ENCODE data around the gene TFPI2. TPM values are rescaled to one million over a fixed set of nuclear protein-coding genes. Genes with fewer than 3 reads are reported as not detected.

Gene TFPI2, protein sequence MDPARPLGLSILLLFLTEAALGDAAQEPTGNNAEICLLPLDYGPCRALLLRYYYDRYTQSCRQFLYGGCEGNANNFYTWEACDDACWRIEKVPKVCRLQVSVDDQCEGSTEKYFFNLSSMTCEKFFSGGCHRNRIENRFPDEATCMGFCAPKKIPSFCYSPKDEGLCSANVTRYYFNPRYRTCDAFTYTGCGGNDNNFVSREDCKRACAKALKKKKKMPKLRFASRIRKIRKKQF
- 3.2 and 96.5 TPM in 2 replicates for total RNA-seq

DNA sequence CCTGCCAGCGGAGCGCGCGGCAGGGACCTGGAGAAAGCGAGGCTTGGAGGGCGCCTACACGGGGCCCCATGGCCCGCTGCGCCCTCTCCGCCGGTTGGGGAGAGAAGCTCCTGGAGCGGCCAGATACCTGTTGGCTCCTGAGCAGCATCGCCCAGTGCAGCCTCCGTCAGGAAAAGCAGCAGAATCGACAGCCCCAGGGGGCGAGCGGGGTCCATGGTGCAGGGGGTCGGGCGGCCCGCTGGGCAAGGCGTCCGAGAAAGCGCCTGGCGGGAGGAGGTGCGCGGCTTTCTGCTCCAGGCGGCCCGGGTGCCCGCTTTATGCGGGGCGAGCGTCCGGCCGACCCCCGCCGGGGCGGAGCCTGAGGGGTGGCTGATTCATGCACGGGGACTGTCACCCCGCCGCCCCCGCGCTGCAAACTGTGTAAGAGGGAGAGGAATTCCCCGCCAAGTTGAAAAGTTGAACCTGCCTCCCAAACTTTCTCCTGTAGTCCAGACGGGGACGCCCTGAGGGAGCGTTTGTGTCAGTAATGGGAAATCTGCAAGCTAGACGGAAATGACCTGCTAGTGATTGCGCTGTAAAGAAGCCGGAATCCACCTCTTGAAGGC, at the start of gene TFPI2:
TFPI2 (minus strand) TSS at position 290 of the 605 bp plus-strand sequence; CDS start at position 215, 75 bp downstream.

DNA sequence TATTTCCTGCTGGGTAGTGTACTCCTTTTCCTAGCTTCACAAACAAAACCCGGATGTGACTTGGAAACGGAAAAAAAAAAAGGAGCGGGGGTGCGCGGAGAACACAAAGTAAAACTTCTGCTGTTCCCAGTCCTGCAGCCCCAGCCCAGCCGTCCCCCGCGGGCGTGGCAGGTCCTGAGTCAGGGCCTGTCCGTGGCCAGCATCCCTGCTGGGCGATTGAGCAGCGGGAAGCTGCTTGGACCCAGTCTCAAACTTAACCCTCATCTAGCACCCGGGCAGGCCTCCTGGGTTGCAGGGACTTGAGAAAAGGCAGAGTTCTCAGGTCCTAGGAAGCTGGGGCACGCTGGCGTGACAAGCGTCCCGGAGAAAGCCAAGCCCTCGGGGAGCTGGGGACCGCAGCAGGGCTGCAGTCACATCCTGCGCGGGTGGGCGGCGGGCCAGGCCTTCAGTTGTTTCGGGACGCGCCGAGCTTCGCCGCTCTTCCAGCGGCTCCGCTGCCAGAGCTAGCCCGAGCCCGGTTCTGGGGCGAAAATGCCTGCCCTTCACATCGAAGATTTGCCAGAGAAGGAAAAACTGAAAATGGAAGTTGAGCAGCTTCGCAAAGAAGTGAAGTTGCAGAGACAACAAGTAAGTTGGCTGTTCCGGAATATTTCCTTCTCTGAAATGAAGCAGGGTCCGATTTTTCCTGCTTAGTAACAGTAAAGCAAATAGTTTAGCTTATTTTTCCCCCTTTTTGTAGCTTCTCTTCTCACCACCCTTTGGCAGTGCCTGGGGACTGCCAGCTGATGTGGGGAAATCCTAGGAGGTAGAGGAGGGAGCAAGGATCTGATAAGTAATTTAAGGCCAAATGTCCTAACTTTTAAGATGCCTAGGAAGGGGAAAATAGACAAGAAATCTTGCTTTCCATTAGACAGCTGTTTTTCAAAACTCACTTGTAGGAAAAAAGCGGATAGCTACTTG, 31.3 kb upstream of the TFPI2 start, which contains the start of gene GNG11:
GNG11 (plus strand) TSS at position 129 of the 960 bp plus-strand sequence; CDS start at position 532, 403 bp downstream.

DNA sequence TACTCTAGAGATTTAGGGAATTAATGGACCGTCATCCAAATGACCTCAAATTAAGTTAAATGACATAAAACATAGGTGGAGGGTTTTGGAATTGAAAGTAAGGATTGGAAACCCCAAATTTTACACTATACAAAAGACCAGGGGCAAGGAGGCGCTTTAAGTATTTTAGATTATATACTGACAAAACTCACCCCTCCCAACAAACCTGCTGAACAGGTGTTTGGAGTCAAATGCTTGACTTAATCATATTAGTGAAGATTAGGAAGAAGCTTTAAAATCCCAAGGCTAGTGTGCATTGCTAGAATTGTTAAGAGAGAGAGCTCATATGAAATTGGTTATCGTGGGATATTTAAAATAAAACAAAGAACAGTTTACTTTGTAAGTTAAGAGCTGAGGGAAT, 15.7 kb upstream of the TFPI2 start, which contains the start of gene GNGT1:
GNGT1 (plus strand) TSS at position 301 of the 400 bp plus-strand sequence. CDS start 180 bp downstream, outside the sequence.

Small RNA genes lying within 50 kb of the gene (small RNA-seq; reads per million reads assigned to genes)
- not detected for gene AC002076.2

Other genes starting within 250 kb of the TFPI2 start
- not detected in 2 replicates for gene GNGT1, start 15.8 kb upstream of the TFPI2 start, total RNA-seq
- 123 and 273 TPM in 2 replicates for gene GNG11, start 31.0 kb upstream of the TFPI2 start, total RNA-seq
- gene BET1, start 113.6 kb upstream of the TFPI2 start, total RNA-seq = 34.2 and 42.6 TPM in 2 replicates